Right cardiac atrium (tissue), 5 donors: ENCODE results near the gene MS4A10. TPM values are rescaled to one million over a fixed set of nuclear protein-coding genes. Genes with fewer than 3 reads are reported as not detected.

Experiments used
- ATAC-seq, 2 donors: fragments of 200-7000 bp; cut with Tn5 transposase; one replicate each; pipeline versions ENCODE4 v1.8.0 to v1.9.1; 2020; ENCODE audit warnings: moderate library complexity in 2 of 2, mild to moderate bottlenecking in 1 of 2
- DNase-seq, 3 donors: peaks; one replicate each; pipeline ENCODE4 v3.0.0-alpha.2; 2020
- H3K27ac ChIP-seq: one replicate; pipeline ENCODE4 v1.5.1; 2013; ENCODE audit warnings: mild to moderate bottlenecking, low read length, control low read depth, moderate library complexity
- H3K27me3 ChIP-seq: one replicate; pipeline ENCODE4 v1.6.1; 2013; ENCODE audit not compliant: control insufficient read depth, insufficient read depth
- H3K4me1 ChIP-seq: one replicate; pipeline ENCODE4 v1.6.1; 2013; ENCODE audit warnings: low read length; ENCODE audit not compliant: control insufficient read depth, insufficient read depth
- H3K4me3 ChIP-seq: one replicate; pipeline ENCODE4 v1.5.1; 2013; ENCODE audit warnings: low read length, control low read depth
- H3K9me3 ChIP-seq: one replicate; pipeline ENCODE4 v1.6.1; 2013; ENCODE audit warnings: low read length; ENCODE audit not compliant: control insufficient read depth
- WGBS: extraction: QIAGEN DNeasy Blood & Tissue Kit; methylation state at CpG from one replicate; pipeline ENCODE4 v1.1.7; 2013; 5-methylcytosine and 5-hydroxymethylcytosine counted together
- intact Hi-C, 4 donors: fragments of 100-400 bp; cut with DNase I; formaldehyde crosslinking; loops; one replicate each; pipeline versions ENCODE4 v1.11.0 to v1.14.0; 2022 to 2023
- polyA plus RNA-seq: library from polyadenylated mRNA; stranded (reverse); fragments of 200-250 nt; gene quantifications from one replicate; pipeline ENCODE4 v1.2.3, GENCODE V29; 2013
- total RNA-seq, 4 donors: library from RNA; stranded (reverse); fragmentation: NEBNext Ultra II Directional; extraction: Animal tissue kit (Norgen Biotek cat#: 25700); gene quantifications; one replicate each; pipeline ENCODE4 v1.2.1, GENCODE V29; 2021
- donor health status: healthy with polysubstance abuse.
- donor health status: DM: no; HTN: yes; CAD: no.
- donor health status: DM: no; HTN: no; CAD: no.
- donor health status: DM: no; HTN: yes; CAD: no; lungs with severe emphysema.
- donor health status: DM: yes; HTN: yes; CAD: no.

The MS4A10 gene
- total and polyA plus RNA-seq, 5 donors = not detected

GRCh38 chr11:60791153-60791933 lies 6.2 kb downstream of the MS4A10 start:
- intact Hi-C loops = no loop called here
- H3K4me3 ChIP-seq = no peak overlapping the region
- WGBS = 86% methylated on average over 4 of the region's 4 CpGs
- H3K4me1 ChIP-seq = no peaks in the 10 kb centered on the region
- H3K27me3 ChIP-seq = no peaks in the 10 kb centered on the region
- no peak overlapping the region for H3K27ac ChIP-seq
- ATAC-seq (no peak), DNase-seq (no peak)
- no peaks in the 10 kb centered on the region for H3K9me3 ChIP-seq

GRCh38 chr11:60792521-60792920 lies 7.4 kb downstream of the MS4A10 start:
- H3K4me3 ChIP-seq = no peak overlapping the region
- WGBS = 87% methylated on average over 3 of the region's 3 CpGs
- intact Hi-C loops = no loop called here
- no peaks in the 10 kb centered on the region for H3K27me3 ChIP-seq
- H3K4me1 ChIP-seq = no peaks in the 10 kb centered on the region
- ATAC-seq = no peak
- H3K9me3 ChIP-seq = no peaks in the 10 kb centered on the region
- H3K27ac ChIP-seq = no peak overlapping the region
- DNase-seq = no peak

- H3K27ac ChIP-seq = no peak overlapping the region
- H3K4me3 ChIP-seq = no peak overlapping the region
- DNase-seq = no peak
- 83% methylated on average over 6 of the region's 6 CpGs for WGBS
- no peaks in the 10 kb centered on the region for H3K4me1 ChIP-seq
- no peak for ATAC-seq
- no peaks in the 10 kb centered on the region for H3K9me3 ChIP-seq
- H3K27me3 ChIP-seq = no peaks in the 10 kb centered on the region
- intact Hi-C loops = no loop called here
These were observed 10.2 kb downstream of the MS4A10 start for GRCh38 chr11:60795291-60795690.

- Histone ChIP-seq H3K4me1 (no peaks in the 10 kb centered on the region), H3K9me3 (no peaks in the 10 kb centered on the region), H3K4me3 (no peak overlapping the region), H3K27me3 (no peaks in the 10 kb centered on the region), H3K27ac (no peak overlapping the region)
- ATAC-seq (no peak), DNase-seq (no peak)
- 84% methylated on average over 17 of the region's 17 CpGs for WGBS
- intact Hi-C loops = no loop called here
These were observed 12.9 kb downstream of the MS4A10 start for GRCh38 chr11:60797846-60798630.

GRCh38 chr11:60798631-60799030 lies 13.5 kb downstream of the MS4A10 start:
- ATAC-seq = peak; percentile 19 to 30
- intact Hi-C loops = no loop called here
- WGBS = 91% methylated on average over 3 of the region's 3 CpGs

GRCh38 chr11:60801194-60801593 lies 16.1 kb downstream of the MS4A10 start:
- H3K9me3 ChIP-seq = no peaks in the 10 kb centered on the region
- H3K27ac ChIP-seq = no peak overlapping the region
- H3K27me3 ChIP-seq = no peaks in the 10 kb centered on the region
- 92% methylated on average over 10 of the region's 10 CpGs for WGBS
- intact Hi-C loops = no loop called here
- H3K4me1 ChIP-seq = no peaks in the 10 kb centered on the region
- H3K4me3 ChIP-seq = no peak overlapping the region
- DNase-seq = no peak
- ATAC-seq = no peak

More at GRCh38 chr11:60798631-60799030, 13.5 kb downstream of the MS4A10 start:
- no peaks in the 10 kb centered on the region for H3K27me3 ChIP-seq
- no peaks in the 10 kb centered on the region for H3K4me1 ChIP-seq
- DNase-seq = no peak
- no peaks in the 10 kb centered on the region for H3K9me3 ChIP-seq
- no peak overlapping the region for H3K27ac ChIP-seq
- no peak overlapping the region for H3K4me3 ChIP-seq

- WGBS = 74% methylated on average over 7 of the region's 7 CpGs
- no peak overlapping the region for H3K4me3 ChIP-seq
- intact Hi-C loops = no loop called here
- no peaks in the 10 kb centered on the region for H3K4me1 ChIP-seq
- ATAC-seq (no peak), DNase-seq (no peak)
- H3K9me3 ChIP-seq = no peaks in the 10 kb centered on the region
- H3K27me3 ChIP-seq = no peaks in the 10 kb centered on the region
- no peak overlapping the region for H3K27ac ChIP-seq
These were observed 18.3 kb downstream of the MS4A10 start for GRCh38 chr11:60803273-60803936.

- H3K4me3 ChIP-seq = no peak overlapping the region
- H3K27ac ChIP-seq = no peak overlapping the region
- DNase-seq (no peak), ATAC-seq (no peak)
- intact Hi-C loops = no loop called here
- no peaks in the 10 kb centered on the region for H3K27me3 ChIP-seq
- H3K9me3 ChIP-seq = no peaks in the 10 kb centered on the region
- WGBS = 69% methylated on average over 3 of the region's 3 CpGs
- no peaks in the 10 kb centered on the region for H3K4me1 ChIP-seq
These were observed 24.1 kb downstream of the MS4A10 start for GRCh38 chr11:60809249-60809648.

GRCh38 chr11:60809691-60810090 lies 24.6 kb downstream of the MS4A10 start:
- Histone ChIP-seq H3K4me3 (no peak overlapping the region), H3K4me1 (no peaks in the 10 kb centered on the region), H3K27ac (no peak overlapping the region), H3K27me3 (no peaks in the 10 kb centered on the region), H3K9me3 (no peaks in the 10 kb centered on the region)
- intact Hi-C loops = no loop called here
- 89% methylated on average over 11 of the region's 11 CpGs for WGBS
- ATAC-seq = peak in 1 of 2 donors; percentile 32
- DNase-seq = no peak

- ATAC-seq (no peak), DNase-seq (no peak)
- H3K4me3 ChIP-seq = no peak overlapping the region
- WGBS = 93% methylated on average over 4 of the region's 4 CpGs
- H3K9me3 ChIP-seq = no peaks in the 10 kb centered on the region
- no peak overlapping the region for H3K27ac ChIP-seq
- H3K4me1 ChIP-seq = no peaks in the 10 kb centered on the region
- intact Hi-C loops = no loop called here
- no peaks in the 10 kb centered on the region for H3K27me3 ChIP-seq
These were observed 25.0 kb downstream of the MS4A10 start for GRCh38 chr11:60810151-60810550.

- Histone ChIP-seq H3K9me3 (no peaks in the 10 kb centered on the region), H3K4me3 (no peak overlapping the region), H3K27me3 (no peaks in the 10 kb centered on the region), H3K4me1 (no peaks in the 10 kb centered on the region), H3K27ac (no peak overlapping the region)
- WGBS = 47% methylated on average over 8 of the region's 8 CpGs
- DNase-seq = no peak
- peak; percentile 47 to 82 for ATAC-seq
- intact Hi-C loops = no loop called here
These were observed 25.4 kb downstream of the MS4A10 start for GRCh38 chr11:60810569-60810968.
